Stimulated activated CD8-positive, alpha-beta memory T cell treated with anti-CD3 and anti-CD28 coated beads, Interleukin-12 subunit alpha, Interleukin-12 subunit beta, amount 100 ng/mL, for 24 hours (primary cell): Measurements from ENCODE around the gene ST3GAL3.
"Not testable (repeated sequence)": the region's sequence is repeated elsewhere in the genome, so short reads cannot be mapped to it uniquely, and the experiment has no call there.

ENCODE experiments used
- DNase-seq: peaks from one replicate; pipeline ENCODE4 v3.0.0-alpha.2; 2020; ENCODE audit errors: extremely low read depth

ST3GAL3 gene

DNA sequence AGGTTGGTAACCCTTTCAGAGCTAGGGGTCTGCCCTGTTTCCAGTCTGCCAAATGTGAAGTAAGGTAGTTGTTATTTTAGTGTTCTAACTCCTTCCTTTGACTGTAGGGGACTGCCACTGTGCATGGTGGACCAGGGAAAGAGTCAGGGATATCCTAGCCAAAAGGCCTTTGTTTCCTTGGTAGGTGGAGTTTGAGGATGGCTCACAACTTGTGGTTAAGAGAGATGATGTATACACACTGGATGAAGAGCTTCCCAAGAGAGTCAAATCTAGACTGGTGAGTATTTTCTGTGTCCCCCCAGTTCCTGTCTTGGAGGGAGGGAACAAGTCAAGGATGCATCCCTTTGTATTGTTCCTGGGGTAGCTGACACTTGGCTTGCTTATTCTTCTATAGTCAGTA is 3.5 kb upstream of the ST3GAL3 start:
- DNase-seq = no peak

DNA sequence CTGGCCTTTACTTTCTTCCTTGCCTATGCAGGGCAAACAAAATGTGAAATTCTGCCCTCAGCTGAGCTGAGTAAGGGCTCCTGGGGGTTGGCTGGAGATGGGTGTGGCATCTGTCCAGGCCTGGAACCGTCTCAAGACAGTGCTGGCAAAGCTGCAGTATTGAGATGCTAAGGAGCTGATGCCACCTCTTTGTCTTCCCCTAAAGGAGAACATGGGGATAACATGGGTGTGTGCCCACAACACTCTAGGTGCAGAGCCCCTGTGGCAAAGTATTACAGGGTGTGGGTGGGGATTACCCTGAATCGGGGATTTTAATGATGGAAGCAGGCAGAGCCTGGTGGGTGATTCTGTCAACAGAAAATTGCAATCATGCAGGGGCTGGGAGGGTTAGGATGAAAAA is 2.5 kb upstream of the ST3GAL3 start:
- no peak for DNase-seq

DNA sequence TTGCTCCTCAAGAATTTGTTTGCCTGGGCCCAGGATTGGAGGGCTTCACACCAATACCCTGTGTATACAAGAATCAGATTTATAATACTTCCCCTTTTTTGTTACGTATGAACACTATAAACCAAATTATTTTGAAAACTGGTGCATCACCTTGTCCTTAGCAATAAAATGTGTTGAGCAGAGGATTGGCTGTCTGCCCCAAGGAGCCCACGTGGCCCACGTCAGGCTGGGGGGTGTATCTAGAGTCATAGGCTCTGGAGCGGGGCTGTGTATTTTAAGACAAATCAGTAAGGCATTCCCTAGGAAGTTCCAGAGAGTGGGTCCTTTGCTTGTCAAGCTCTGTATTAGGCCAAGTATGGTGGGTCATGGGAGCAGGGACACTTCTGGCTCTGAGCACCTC is 2.0 kb upstream of the ST3GAL3 start:
- DNase-seq = no peak

DNA sequence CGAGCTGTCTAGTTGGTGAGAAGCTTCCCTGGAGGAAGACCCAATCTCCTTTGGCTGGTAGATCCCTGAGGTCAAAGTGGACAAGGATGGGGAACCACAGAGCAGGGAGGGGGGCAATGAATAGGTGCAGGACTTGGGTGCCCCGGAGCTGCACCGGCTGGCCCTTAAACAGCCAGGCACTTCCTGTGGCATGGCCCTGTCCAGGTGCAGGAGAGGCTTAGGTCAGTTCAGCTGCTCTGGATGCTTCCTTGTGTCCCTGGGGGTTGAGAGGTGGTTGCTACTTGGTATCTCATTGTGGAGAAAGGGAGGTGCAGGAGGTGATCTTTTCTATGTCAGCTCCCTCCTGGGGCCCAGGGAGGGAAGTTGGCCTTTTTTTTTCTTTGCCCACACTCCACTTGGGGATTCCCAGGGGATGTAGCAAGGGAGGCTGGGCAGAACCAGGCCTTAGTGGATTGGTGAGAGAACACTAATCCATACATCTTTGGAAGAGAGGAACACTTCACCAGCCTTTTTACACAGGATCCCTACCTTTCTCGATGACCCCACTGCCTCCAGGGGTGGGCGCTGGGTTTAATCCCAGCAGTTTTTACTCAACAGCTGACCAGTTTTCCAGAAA is 1.2 kb upstream of the ST3GAL3 start:
- DNase-seq = no peak

DNA sequence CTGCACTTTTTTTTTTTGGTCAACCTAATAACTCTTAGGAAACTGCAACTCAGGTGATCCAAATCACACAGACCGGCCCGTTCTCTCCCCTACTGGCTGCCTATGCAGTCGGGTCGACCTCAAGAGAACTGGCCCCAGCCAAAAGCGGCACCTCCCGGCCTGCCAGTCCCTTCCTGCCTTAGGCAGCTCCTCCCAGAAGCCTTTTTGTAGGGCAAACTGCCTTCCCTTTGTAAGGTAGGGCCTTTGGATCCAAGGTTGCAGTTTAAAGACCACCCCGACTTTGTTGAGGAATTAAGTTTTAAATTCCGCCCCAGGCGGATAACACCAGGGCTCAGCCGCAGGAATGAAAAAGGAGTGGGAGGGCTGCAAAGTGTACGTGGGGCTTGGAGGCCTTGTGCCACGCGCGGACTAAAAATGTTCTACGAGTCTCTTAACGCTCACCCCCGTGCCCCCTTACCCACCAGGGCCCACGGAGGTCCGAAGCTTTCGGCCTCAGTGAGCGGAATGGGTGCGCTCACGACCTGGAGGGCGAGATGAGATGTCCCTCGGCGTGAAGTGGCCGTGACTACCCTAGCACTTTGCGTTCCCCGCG is 642 bp upstream of the ST3GAL3 start:
- DNase-seq = no peak

DNA sequence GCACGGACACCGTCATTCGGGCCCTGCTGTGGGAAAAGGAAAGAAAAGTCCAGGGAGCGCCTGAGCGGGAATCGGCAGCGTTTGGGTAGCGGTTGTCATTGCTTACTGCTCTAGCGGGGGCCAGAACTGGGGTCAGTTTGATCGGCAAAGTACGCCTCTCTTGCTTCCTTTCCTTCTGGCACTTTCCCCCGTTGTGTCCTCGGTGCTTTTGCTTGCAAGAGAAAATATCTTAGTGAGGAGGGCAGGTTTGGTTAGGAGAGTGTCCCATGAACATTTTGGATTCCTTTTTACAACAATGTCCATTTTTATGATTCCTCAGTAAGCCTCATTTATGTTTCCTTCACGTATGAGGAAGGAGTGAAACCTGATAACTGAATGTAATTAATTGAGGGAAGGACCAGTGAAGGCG is 670 bp downstream of the ST3GAL3 start:
- DNase-seq = no peak

DNA sequence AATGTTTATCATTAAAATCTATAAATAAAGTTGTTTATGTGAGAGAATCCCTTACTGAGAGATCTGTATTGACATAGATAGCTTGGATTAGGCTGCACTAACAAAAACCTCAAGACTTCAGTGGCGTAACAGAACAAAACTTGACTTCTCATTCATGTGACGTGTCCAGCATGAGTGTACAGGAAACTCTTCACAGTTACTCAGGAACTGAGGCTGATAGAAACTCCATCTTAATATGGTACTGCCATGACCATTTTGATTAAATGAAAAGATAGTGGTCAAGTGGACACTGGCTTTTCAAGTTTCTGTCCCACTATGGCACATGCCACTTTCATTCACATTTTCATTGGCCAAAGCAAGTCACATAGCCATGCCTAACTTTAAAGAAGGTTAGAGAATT is 3.7 kb downstream of the ST3GAL3 start:
- DNase-seq = no peak

DNA sequence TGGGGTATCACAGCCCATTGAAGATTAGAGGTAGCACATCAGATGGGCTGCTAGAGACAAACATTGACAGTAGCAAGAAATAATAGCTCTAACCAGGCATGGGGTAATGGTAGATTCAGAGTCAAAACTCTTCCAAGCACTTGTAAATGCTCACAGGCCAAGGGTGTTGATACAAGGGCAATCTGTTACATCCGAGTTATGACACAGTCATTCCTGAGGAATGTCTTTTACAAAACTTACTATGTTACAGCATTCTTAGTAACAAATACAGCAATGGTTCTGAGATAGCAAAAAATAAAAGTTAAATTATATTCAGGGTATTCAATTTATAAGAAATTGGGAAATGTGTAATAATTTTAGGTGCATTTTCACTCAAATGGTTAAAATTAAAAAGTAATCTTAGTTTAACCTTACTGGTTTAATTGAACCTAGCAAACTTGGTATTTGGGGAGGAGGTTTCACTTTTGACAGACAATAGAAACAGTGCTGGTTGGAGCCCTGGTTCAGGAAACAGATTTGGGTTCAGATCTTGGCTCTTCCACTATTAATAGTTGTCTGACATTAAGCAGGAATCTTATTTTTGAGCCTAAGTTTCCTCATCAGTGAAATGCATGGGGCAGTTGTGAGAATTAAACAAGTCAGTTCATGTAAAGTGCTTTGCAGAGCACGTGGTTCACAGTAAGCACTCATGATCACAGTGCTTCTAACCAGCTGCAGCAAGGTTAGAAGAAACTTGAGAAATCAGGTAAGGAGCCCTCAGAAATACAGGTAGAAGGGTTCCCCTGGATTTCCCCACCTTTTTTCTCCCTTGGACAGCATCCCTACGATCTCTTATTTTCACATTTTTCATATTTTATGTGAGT is 4.4 kb downstream of the ST3GAL3 start:
- DNase-seq = no peak

DNA sequence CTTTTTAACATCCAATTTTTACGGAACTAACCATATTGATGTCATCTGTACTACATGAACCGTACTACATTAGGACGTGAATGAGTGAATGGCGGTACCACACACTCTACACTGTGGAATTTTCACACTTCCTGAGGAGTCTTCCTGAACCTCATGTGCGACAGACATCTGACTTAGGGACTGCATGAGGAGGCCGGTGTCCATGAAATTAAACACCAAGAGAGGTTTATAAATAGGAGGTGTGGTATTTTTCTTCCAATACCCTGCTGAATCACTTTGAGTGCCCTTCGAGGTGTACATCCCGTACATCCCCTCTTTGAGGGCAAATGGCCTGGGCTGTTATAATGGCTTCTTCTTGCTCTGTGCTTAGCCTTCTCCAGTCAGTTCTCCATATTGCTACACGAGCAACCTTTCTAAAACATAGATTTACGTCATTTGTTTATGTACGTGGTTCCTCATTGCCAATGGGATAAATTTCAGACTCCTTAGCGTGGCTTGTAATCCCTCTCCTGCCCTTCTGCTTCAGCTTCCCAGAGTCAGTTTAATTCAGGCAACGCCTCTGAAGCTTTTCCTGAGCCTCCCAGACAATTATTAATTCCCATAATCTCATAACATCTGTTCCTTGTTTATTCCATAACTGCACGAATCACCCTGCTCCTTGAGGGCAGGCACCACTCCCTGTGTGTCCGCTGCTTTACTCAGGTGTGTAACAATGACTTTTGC is 9.4 kb downstream of the ST3GAL3 start:
- no peak for DNase-seq

DNA sequence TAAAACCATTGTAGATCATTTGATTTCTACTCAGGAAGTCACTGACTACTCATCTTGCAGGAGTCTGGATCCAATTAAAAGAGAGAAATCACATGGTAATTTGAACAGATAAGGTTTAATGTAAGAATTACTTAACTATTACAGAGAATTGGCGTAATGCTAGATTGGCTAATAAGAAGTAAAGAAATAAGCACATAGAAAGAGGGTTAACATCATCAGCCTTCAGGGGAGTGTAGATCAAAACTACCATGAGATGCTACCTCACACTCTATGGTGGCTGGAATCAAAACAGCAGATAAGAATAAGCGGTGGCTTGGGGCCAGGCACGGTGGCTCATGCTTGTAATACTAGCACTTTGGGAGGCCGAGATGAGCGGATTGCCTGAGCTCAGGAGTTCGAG is 11.7 kb downstream of the ST3GAL3 start:
- no peak for DNase-seq

DNA sequence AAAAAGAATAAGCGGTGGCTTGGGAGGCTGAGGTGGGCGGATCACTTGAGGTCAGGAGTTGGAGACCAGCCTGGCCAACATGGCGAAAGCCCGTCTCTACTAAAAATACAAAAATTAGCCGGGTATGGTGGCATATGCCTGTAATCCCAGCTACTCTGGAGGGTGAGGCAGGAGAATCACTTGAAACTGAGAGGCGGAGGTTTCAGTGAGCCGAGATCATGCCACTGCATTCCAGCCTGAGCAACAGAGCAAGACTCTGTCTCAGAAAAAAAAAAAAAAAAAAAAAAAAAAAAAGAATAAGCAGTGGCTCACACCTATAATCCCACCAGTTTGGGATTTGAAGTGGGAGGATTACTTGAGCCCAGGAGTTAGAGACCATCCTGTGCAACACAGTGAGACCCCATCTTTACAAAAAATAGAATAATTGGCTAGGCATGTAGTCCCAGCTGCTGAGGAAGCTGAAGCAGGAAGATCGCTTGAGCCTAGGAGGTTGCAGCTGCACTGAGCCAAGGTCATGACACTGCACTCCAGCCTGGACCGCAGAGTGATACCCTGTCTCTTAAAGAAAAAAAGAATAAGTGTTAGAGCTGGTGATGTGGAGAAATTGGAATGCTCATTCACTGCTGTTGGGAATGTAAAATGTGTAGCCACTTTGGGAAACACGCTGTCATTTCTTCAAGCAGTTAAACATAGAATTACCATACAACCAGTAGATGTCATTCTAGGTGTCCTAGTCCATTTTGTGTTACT is 12.5 kb downstream of the ST3GAL3 start:
- not testable (repeated sequence) for DNase-seq

DNA sequence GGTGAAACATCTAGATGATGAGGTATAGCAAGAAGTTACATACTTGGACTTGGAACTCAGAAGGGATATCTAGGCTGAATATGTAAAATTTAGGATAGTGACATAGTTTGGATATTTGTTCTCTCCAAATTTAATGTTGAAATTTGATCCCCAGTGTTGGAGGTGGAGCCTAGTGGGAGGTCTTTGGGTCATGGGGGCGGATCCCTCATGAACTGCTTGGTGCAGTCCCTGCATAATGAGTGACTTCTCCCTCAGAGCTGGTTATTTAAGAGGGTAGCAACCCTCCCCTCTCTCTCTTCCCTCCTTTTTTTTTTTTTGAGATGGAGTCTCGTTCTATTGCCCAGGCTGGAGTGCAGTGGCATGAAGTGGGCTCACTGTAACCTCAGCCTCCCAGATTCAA is 15.5 kb downstream of the ST3GAL3 start:
- no peak for DNase-seq

DNA sequence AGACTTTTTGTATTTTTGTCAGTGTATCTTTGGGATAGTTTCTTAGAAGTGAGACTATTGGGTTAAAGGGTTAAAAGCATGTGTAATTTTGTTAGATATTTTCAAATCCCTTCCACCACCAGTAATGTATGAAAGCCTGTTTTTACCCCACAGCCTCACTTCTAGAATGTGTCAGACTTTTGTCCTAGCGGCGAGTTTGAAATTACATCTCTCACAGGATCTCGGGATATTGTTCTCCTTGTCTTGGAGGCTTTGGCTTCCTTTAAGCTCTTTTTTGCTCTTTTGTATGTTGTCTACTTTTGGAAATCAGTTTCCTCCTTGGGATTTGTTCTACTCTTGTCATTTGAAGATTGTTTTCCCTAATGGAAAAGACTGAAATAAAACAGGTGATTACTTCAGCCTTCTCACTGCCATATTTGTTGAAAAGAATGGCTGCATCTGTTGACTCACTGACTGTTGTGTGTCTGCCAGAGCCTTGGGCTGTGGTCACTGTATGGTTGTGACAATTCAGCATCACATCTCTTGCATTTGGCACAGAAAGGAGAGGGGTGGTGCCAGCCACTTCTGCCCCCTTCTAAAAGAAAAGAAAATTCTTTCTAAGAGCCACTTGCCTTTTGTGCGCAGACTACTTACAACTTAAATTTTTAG is 22.6 kb downstream of the ST3GAL3 start:
- DNase-seq = no peak

DNA sequence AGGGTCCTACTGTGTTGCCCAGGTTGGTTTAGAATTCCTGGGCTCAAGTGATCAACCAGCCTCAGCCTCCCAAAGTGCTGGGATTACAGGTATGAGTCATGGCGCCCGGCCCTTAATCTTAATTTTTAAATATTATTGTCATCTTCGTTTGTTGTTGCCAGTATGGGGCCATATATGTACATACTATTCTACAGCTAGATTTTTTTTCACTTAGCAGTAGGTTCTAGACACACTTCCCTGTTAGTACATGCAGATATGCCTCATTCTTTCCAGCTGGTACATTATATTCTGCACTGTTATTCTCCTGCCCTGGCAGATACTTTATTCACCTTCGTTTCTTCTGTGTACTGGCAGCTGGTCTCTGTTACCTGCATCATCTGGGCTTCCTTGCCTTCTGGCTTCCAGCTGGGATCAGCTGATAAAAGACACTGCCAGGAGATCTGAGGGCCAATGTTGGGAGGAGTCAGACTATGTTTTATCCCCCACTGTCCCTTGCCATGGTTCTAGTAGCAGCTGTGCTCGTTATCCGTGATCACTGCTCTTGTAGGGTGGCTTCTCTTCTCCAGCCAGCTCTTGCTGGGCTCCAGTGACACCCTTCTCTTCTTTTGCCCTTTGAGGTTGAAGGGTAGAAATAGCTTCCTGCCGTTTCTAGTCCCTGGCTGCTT is 24.7 kb downstream of the ST3GAL3 start:
- DNase-seq = no peak

DNA sequence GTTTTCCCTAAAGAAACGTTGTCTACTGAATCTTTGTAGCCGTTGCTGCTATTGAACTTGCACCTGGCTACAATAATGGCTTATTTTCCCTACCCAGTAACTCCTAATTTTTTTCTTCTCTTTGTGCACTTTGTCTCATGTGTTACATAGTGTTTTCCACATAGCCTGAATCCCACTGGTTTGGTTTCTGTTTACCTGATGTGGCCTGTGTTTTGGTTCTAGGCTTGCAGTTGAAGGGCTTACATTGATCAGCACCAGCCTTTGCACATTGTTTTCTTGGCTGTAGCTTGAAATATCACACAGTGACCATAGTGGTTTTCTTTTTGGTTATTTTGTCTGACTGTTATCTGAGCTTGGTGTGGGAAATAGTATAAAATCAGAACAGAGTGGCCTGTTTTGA is 29.5 kb downstream of the ST3GAL3 start:
- DNase-seq = no peak

DNA sequence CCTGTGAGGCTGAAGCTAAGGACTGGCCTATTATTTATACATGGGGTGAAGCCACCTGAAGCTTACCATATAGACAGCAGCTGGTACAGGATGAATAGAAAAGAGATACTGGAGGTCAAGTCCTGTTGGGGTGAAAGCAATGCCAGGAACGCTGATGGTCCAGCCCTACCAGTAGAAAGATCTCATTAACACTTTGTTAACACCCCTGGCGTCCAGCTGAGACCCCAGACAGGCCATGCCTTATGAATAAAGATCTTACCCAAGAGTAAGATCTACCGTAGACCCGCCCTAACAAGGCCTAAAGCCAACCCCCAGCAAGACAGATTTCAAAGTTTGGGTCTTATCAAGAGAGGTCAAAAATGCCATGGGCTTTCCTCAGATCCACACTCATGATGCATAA is 34.7 kb downstream of the ST3GAL3 start:
- DNase-seq = no peak

DNA sequence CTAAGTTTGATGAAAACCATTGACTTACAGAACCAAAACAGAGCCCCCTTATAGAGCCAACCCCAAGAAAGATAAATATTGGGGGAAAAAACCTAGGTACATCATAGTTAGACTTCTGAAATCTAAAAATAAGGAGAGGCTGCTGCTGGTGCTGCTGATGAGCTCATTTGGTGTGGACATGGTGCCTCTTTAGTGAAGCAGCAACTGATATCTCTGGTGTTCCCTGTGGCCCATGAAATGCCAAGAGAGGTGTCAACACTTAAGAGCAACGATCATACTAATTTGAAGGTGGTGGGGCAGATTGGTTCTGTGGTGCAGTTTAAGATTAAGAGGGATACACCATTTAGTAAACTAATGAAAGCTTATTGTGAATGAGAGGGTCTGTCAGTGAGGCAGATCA is 35.9 kb downstream of the ST3GAL3 start:
- DNase-seq = no peak

DNA sequence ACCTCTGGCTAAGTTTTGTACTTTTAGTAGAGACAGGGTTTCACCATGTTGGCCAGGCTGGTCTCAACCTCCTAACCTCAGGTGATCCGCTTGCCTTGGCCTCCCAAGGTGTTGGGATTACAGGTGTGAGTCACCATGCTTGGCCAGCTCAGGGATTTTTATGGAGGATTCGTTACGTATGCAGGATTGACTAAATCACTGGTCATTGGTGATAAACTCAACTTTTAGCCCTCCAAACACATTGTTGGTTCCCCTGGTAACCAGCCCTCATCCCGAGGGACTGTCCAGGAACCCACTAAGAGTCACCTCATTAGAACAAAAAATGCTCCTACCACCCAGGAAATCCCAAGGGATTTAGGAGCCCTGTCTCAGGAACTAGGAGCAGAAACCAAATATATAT is 40.4 kb downstream of the ST3GAL3 start:
- no peak for DNase-seq

DNA sequence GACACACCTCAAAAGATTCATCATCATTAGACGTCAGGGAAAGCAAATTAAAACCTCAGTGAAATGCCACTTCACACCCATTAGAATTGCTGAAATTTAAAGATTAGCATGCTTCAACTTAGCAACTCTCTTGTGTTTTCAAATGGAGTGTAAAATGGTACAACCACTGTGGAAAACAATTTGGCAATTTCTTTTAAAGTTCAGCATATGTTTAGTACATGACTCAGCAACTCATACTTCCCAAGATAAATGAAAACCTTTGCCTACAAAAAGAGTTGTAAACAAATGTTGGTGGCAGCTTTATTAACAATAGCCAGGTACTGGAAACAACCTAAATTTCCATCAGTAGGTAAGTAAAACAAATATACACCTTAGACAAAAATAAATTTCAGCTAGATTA is 42.7 kb downstream of the ST3GAL3 start:
- no peak for DNase-seq

DNA sequence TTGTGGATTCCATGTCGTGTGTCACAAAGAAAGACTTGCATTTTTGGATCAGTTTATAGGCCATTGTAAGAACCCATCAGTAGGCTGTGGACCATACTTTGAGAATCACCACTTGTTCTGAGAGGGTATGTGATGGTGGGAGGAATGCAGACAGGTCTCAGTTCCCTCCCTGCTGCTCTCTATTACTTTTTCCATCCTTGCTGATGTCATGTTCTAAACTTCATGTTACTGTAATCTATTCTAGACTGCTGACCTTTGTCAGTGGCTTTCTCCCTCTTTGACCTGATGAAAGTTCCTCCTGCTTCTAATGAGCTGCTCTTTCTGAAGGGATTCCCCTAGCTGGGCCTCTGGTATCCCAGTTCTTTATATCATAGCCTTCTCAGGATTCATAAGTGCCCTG is 46.1 kb downstream of the ST3GAL3 start:
- DNase-seq = no peak

DNA sequence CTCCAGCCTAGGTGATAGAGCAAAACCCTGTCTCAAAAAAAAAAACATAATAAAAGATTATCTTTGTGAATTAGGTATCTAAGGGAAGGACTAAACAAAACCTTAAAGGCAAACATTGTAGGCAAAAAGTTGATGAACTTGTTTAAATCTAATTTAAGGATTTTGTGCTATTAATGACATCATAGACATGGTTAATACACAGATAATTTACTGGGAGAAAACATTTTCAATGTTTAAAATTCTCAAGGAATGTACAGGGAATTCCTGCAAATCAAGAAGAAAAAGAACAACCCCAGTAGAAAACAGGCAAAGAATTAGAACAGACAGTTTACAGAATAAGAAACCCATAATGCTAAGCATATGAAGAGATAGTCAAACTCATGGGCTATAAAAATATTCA is 47.6 kb downstream of the ST3GAL3 start:
- DNase-seq = no peak
